Limb (tissue), 2 donors: ENCODE measurements around the gene LIN52.

ENCODE experiments used
- DNase-seq, 2 donors: peaks; one replicate each; pipeline ENCODE4 v3.0.0-alpha.2; 2016; ENCODE audit errors: extremely low spot score in 2 of 2

LIN52 gene

GRCh38 chr14:74190927-74191575, 106.3 kb downstream of the LIN52 start:
- DNase-seq, result no peak

- no peak for DNase-seq
Observed at GRCh38 chr14:74194506-74195274, 109.9 kb downstream of the LIN52 start.

- DNase-seq, result no peak
Observed at GRCh38 chr14:74195623-74196022, 110.9 kb downstream of the LIN52 start.

- no peak for DNase-seq
Observed at GRCh38 chr14:74198441-74199234, 113.9 kb downstream of the LIN52 start.

GRCh38 chr14:74202113-74202512, 117.4 kb downstream of the LIN52 start:
- DNase-seq, result no peak

- no peak for DNase-seq
Observed at GRCh38 chr14:74203639-74204038, 118.9 kb downstream of the LIN52 start.

GRCh38 chr14:74204491-74204890, 119.7 kb downstream of the LIN52 start:
- no peak for DNase-seq

GRCh38 chr14:74205882-74206281, 121.1 kb downstream of the LIN52 start:
- no peak for DNase-seq

- DNase-seq, result no peak
Observed at GRCh38 chr14:74207943-74208342, 123.2 kb downstream of the LIN52 start.

GRCh38 chr14:74208642-74209041, 123.9 kb downstream of the LIN52 start:
- no peak for DNase-seq

- no peak for DNase-seq
Observed at GRCh38 chr14:74211945-74212580, 127.3 kb downstream of the LIN52 start.

GRCh38 chr14:74213907-74214803, 129.4 kb downstream of the LIN52 start:
- no peak for DNase-seq

GRCh38 chr14:74216671-74217070, 131.9 kb downstream of the LIN52 start:
- no peak for DNase-seq

- peak; percentile 32 to 85 for DNase-seq
Observed at GRCh38 chr14:74217672-74218448, 133.1 kb downstream of the LIN52 start.

GRCh38 chr14:74218462-74218861, 133.7 kb downstream of the LIN52 start:
- no peak for DNase-seq

- no peak for DNase-seq
Observed at GRCh38 chr14:74219277-74220205, 134.8 kb downstream of the LIN52 start.

GRCh38 chr14:74220991-74221390, 136.2 kb downstream of the LIN52 start:
- DNase-seq, result no peak

- DNase-seq, result no peak
Observed at GRCh38 chr14:74221741-74222140, 137.0 kb downstream of the LIN52 start.

- no peak for DNase-seq
Observed at GRCh38 chr14:74223016-74223415, 138.3 kb downstream of the LIN52 start.
